Breast epithelium (tissue), 3 donors: ENCODE results near the gene OR2AK2.

Source experiments
- POLR2A ChIP-seq: fragments of 450-650 bp; IDR thresholded peaks from one replicate; pipeline ENCODE4 v1.6.1; 2016; ENCODE audit warnings: antibody characterized with exemption, mild to moderate bottlenecking, moderate library complexity
- POLR2AphosphoS5 ChIP-seq, 3 donors: sonication (generic); formaldehyde crosslinking; IDR thresholded peaks; one replicate each; pipeline ENCODE4 v1.6.1; 2017; ENCODE audit warnings: antibody characterized with exemption in 3 of 3
- TF ChIP-seq, protein P1 (sequence below), 3 donors: fragments of 450-650 bp; IDR thresholded peaks; one replicate each; pipeline ENCODE4 v1.5.1; 2016 to 2017; ENCODE audit warnings: antibody characterized with exemption in 3 of 3, mild to moderate bottlenecking in 3 of 3, moderate library complexity in 3 of 3

DNA sequence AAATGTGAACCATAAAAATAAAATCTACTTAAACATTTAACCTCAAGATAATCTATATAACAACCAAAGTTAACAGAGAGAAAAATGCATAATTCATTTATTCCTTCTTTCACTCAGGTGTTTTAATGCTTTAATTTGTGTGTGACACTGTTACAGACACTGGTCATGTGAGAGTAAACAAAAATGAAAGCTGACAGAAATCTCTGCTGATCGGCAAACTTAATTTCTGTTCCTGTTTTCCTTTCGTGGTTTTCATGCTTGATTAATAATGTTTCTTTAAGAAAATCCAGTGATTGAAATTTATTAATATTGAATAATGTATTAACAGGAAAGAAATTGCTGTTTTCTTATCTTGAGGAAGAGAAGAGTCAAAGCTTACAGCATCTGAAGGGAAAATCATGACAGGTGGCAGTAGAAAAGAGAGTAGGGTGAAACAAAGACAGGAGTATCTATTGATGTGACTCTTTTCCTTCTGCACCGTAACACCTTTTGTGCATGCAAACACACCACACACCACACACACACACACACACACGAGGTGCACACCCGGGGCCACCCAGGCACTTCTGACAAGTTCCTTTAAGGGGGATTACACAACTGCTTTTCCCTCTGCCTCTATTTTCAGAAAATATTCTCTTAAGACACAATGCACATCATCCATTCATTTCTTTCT, 1.6 kb downstream of the OR2AK2 start:
- TF ChIP-seq, protein P1, sequence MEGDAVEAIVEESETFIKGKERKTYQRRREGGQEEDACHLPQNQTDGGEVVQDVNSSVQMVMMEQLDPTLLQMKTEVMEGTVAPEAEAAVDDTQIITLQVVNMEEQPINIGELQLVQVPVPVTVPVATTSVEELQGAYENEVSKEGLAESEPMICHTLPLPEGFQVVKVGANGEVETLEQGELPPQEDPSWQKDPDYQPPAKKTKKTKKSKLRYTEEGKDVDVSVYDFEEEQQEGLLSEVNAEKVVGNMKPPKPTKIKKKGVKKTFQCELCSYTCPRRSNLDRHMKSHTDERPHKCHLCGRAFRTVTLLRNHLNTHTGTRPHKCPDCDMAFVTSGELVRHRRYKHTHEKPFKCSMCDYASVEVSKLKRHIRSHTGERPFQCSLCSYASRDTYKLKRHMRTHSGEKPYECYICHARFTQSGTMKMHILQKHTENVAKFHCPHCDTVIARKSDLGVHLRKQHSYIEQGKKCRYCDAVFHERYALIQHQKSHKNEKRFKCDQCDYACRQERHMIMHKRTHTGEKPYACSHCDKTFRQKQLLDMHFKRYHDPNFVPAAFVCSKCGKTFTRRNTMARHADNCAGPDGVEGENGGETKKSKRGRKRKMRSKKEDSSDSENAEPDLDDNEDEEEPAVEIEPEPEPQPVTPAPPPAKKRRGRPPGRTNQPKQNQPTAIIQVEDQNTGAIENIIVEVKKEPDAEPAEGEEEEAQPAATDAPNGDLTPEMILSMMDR (IDR thresholded peaks at IDR 0.05): no peak
- TF ChIP-seq POLR2A: no peak
- no peak for TF ChIP-seq POLR2AphosphoS5 (IDR thresholded peaks at IDR 0.05)
